Measurements from ENCODE around the gene KLHDC7B.
A peak's percentile ranks its signal among the peaks of the same experiment; 100 is the strongest.

Gene KLHDC7B

DNA sequence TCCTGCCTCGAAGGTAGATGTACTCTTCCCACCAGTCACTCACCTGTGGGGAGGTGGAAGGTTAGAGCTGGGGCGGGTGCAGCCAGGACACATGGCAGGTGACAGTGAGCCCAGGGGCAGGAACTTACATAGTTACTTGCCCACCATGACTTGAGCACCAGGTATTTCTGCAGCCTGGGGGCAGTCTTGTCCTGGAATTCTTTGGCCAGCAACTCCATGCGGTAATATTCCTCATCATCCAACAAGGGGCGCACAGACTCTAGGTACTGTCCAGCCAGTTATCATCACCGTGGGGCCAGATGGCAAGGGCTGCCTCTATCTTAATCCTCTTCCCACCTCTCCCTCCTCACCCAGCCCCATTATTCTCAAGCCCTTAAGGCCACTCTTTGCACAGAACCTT lies 30.4 kb downstream of the KLHDC7B start:
- DNase-seq: peak; percentile 71

DNA sequence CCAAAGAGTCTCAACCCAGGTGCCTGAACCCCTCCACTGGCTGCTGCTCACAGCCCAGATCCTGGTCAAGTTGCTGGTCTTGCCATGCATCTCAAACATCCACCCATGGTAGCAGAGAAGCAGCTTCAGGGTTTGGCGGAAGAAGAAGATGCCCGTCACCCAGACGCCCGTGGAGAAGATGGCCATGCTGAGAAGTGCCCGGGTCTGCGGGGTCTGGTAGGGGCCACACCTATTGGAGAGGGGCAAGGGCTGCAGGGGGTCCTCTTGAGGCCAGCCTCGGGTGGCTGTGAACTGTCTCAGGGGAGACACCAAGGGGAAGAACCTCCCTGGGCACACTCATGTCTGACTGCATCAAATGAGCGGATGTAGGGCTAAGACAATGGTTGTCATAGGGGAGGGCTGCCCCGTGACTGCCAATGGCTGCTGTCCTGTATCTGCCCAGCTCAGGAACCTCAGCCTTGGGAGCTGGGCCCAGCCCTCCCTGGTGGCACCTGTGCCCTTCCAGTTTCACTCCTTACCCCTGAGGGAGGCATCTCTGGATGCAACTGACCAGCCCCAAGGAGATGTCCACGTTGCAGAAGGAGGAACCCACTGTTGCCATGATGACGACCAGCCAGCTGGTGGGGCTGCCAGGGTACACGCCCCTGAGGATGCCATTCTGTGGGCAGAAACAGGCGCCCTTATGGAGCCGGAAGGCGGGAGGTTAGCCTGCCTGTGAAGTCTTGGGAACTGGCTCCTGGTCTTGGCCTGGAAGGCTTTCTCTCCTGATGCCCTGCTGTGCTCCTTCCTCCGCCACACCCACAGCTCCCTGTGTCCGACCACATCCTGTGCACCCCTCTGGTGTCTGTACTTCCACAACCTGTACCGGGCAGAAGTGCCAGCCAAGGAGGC lies 31.4 kb downstream of the KLHDC7B start:
- peak; percentile 12 for DNase-seq

DNA sequence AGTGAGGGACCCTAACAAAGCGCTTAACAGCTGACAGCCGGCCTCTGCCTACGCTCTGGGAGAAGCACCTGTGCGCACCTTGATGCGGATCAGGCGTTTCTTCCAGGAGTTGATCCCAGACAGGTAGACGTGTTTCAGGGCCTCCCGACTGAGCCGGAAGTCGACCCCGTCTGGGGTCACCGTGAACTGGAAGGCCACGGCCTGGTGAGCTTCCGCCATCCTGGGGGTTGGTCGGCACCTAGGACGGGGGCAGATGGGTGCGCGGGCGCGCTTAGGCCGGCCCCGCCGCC lies 31.9 kb downstream of the KLHDC7B start:
- DNase-seq: peak; percentile 3

DNA sequence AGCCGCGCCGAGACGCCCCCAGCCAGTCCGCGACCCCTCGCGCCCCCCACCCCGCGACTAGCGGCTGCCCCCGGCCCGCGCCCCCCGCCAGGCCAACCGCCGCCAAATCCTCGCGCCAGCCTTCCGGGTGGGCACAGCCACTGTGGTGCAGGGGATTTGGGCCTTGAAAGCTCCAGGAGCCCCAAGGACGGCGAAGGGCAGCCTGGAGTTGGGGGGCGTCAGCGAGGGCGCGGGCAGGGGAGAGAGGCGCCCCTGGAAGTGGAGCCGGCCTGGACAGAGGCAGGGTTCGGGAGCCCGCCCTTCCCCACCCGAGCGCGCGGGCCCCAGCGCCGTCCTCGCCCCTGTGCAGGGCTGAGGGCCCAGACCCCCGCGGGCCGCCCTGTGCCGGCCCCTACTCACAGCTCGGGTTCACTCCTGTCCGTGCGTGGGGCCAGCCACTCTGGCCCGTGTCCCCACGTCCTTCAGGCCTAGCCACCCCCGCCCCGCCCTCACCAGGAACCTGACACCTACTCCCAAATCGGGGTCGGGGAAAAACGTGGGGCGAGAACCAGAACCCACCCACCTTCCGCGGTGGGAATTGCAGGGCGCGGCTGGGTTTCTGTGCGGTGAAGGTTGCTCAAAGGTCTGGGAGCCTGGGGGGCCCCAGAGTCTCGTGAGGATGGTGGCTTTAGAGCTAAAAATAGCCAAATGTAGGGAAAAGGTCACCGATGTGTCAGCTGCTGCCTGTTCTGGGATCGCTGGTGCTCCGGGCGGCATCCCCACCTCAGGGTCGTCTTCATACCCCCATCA lies 32.5 kb downstream of the KLHDC7B start, which contains the start of gene CPT1B:
Gene CPT1B, minus strand, starts transcription at position 441 of the 789 bp plus-strand sequence. CDS start 512 bp downstream, outside the sequence.
- peak; percentile 43 for DNase-seq

GRCh38 chr22:50578776-50579310 lies 33.1 kb downstream of the KLHDC7B start:
- peak; percentile 2 for DNase-seq

DNA sequence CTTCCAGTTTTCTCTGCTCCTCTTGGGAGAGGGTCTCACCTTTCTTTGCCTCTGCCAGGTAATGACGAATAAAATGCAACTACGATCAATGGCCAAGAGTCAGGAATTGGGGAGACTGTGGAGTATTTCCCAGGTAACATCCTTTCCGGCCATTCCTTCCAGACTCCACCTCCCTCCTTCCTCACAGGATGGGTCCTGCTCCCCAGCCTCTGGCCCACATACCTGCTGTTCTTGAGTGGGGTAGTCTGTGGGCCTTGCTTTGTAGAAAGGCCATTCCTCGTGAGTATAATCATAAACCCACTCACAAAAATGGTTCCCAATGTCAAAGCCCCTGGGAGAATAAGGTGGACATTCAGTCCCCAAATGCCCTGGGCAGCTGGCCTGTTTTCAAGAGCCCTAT lies 34.1 kb downstream of the KLHDC7B start:
- no peak for DNase-seq

- no peak for DNase-seq
Measured at GRCh38 chr22:50581031-50581949, 35.6 kb downstream of the KLHDC7B start.

GRCh38 chr22:50581950-50582492 lies 36.3 kb downstream of the KLHDC7B start:
- DNase-seq: peak; percentile 50

DNA sequence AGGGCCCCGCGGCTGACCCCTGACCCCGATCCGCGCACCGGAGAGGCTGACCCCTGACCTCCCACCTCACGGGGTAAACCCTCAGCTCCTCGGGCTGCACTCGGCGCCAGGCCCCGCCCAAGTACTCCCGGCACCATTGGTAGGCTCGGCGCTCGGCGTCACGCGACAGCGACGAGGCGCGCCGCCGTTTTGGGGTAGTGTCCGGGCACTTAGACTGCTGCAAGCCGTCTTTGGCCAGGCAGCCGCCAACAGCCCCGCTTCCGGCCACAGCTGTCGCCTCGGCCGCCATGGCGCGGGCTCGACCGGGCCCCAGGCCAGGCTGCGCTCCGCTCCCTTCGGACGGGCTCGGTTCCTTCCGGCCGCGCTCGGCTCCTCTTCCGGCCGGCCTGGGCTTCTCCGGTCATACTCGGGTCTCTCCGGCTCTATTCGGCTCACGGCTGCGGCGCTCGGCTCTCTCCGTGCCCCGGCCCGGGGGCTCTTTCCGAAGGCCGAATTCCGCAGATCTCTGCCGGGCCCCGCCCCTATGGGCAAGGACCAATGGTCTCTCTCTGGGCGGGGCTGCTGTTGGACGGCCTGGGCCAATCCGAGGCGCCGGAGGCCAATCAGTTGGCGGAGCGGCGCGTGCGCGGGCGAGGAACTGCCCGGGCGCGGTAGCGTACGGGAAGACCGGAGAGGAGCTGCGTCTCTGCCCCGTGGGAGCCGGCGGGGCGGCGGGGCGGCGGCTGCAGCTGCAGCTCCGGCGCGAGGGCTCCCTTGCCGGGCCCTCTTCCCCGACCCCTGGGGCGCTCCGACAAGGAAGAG lies 37.0 kb downstream of the KLHDC7B start, which contains the start of gene CHKB:
Gene CHKB, minus strand, starts transcription at position 357 of the 801 bp plus-strand sequence. Its CDS starts 68 bp downstream, at position 289.
- DNase-seq: peak; percentile 99

DNA sequence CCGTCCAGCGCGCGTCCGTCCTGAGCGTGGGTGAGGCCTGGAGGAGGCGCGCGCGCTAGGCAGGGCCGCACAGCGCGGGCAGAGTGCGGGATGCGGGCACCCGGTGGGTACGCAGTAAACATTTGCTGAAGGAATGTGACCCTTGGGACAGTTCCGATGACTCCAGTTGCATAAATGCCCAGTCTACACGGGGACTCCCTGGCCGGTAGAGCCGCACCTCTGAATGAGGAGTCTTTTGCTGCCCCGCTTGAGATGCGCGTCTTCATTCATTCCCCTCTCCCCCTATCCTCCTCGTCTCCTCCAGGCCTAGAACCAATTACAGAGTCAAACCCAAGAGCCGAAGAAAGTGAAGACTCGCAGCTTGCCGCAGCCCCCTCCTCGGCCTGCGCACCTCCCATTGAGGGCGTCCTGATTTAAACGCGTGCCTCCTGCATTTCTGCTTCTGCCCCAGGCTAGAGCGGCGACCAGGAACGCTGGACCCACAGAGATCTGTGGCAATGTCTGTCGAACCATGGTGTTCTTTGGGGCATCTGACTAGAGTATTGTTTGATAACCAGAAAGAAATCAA lies 37.7 kb downstream of the KLHDC7B start:
- DNase-seq: peak; percentile 3

DNA sequence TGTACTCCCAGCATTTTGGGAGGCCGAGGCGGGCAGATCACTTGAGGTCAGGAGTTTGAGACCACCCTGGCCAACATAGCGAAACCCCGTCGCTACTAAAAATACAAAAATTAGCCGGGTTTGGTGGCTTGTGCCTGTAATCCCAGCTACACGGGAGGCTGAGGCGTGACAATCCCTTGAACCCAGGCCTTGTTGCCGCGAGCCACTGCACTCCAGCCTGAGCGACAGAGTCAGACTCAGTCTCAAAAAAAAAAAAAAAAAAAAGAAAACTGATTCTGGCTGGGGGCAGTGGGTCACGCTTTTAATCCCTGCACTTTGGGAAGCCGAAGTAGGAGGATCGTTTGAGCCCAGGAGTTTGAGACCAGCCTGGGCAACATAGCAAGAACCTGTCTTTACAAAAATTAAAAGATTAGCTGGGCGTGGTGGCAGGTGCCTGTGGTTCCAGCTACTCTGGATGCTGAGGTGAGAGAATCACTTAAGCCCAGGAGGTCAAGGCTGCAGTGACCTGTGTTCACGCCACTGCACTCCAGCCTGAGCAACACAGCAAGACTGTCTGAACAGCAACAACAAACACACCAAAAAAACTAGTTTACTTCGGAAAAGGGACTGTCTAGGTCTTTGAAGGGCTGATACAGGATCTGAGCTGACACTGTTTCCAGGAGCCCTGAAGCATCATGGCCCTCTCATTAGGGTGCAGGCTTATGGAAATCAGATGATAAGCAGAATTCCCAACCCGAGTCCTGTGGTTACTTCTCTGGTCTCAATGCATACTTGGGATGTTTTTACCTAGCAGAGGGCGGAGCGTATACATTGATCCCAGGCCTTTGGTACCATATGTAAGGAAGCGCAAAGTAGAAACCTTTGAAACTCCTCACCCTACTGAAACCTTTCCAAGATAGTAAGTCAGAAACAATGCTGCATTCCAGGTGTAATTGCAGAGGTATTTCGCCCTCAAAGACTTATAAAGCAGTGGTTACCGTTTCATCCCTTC lies 38.7 kb downstream of the KLHDC7B start:
- DNase-seq: no peak

DNA sequence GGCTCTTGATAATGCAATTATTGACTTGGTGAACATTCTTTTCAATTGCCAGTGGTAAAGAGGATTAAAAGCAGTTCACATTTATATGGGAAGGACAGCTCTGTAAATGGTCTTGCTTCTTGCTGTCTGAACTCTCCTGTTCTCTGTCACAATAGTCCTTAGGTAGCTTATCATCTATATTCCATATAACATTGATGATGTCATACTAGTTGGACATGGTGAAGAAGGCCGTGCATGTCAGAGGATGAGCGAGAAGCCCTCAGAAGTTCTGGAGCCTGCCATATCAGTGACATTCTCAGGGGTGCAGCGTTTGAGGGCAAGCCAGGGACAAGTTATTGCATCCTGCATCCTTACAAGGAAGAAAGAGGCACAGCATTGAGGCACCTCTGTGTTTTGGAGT lies 39.5 kb downstream of the KLHDC7B start:
- no peak for DNase-seq

DNA sequence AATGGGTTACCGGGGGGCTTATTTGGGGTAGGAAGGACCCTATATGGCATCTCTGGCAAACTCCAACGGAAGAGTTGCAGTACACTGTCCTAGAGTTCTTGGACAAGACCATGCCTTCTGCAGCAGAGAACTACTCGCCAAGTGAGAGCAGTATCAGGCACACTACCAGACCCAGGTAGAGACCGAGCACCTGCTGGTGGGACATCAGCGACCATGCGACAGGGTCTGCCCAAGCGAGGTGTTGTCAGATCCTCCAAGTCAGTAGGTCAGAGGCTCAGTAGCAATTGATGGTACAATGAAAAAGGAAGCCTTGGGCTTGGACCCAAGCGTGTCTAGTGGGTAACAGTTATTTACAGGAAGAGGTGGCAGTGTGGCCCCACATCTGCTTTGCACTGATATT lies 40.1 kb downstream of the KLHDC7B start:
- no peak for DNase-seq

GRCh38 chr22:50586416-50586815 lies 40.7 kb downstream of the KLHDC7B start:
- DNase-seq: no peak

- DNase-seq: no peak
Measured at GRCh38 chr22:50587407-50587806, 41.7 kb downstream of the KLHDC7B start.

DNA sequence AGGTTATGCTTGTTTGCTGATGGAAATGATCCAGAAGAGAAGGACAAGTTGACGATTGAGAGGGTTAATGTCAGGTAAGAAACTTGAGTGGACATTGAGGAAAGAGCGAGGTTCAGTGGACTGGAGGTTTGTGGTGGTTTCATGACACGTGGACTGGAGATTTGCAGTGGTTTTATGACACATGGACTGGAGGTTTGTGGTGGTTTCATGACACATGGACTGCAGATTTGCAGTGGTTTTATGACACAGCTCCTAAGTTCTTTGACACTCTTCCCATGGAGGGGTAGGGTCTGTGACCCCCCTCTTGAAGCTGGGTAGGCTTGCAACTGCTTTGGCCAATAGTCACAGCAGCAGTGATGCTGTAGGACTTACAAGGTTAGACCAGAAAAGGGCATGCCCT lies 49.5 kb downstream of the KLHDC7B start:
- no peak for DNase-seq

DNA sequence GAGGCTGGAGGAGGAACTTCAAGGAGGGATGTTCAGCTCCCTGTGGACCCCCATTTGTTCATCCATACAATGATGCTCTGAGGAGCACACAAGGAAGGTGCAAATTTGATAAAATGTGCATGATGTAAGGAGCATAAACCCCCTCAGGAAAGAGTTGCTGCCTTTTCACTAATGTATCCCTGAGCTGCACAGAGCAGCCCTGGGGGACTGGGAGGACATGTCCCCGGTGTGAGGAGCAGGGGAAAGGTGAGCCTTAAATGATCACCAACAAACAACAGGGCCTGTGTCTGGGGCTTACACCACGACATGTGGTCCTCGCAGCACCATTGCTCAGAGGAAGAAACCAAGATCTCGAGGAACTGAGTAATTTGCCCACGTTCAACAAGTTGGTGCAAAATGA lies 51.4 kb downstream of the KLHDC7B start:
- DNase-seq: no peak

GRCh38 chr22:50599816-50600455 lies 54.2 kb downstream of the KLHDC7B start:
- DNase-seq: peak; percentile 76

DNA sequence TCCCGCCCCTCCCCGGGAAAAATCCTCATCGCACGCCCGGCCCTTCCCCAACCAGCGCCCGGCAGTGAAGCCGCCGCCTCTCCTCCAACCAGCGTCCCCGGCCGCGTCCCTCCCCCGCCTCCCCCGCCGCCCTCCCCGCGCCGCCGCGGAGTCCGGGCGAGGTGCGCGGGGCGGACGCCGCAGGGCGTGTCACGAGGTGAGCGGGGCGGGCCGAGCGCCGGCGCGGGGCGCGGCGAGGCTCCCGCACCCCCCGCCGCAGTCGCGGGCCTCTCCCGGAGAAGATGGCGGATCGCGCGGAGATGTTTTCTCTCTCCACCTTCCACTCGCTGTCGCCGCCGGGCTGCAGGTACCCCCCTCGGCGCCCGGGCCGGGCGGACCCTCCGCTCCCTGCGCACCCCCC lies 54.8 kb downstream of the KLHDC7B start, which contains the start of gene MAPK8IP2:
Gene MAPK8IP2, plus strand, starts transcription at position 256 of the 400 bp plus-strand sequence. Its CDS starts 26 bp downstream, at position 282.
- DNase-seq: peak; percentile 42
